ENCODE measurements around the gene ACER2.

Gene ACER2

GRCh38 chr9:19456996-19457692, 48.3 kb downstream of the ACER2 start:
- peak; percentile 73 for DNase-seq

DNA sequence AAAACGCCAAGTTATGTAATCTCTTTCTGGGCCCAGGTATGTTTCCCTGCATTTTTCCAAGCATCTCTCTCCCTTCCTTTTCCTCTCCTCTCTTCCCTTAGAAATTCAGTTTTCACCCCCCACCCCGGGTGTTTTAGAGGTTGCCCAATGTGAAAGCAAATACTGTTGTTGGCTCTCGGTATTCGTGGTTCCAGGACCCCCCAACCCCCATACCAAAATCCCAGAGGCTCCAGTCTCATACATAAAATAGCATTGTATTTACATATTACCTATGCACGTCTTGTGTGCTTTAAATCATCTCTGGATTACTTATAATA, 48.8 kb downstream of the ACER2 start:
- DNase-seq, result no peak

- DNase-seq, result no peak
Observed at GRCh38 chr9:19460243-19460642, 51.4 kb downstream of the ACER2 start.

GRCh38 chr9:19461135-19461534, 52.3 kb downstream of the ACER2 start:
- no peak for DNase-seq

GRCh38 chr9:19464061-19464763, 55.4 kb downstream of the ACER2 start:
- no peak for DNase-seq

DNA sequence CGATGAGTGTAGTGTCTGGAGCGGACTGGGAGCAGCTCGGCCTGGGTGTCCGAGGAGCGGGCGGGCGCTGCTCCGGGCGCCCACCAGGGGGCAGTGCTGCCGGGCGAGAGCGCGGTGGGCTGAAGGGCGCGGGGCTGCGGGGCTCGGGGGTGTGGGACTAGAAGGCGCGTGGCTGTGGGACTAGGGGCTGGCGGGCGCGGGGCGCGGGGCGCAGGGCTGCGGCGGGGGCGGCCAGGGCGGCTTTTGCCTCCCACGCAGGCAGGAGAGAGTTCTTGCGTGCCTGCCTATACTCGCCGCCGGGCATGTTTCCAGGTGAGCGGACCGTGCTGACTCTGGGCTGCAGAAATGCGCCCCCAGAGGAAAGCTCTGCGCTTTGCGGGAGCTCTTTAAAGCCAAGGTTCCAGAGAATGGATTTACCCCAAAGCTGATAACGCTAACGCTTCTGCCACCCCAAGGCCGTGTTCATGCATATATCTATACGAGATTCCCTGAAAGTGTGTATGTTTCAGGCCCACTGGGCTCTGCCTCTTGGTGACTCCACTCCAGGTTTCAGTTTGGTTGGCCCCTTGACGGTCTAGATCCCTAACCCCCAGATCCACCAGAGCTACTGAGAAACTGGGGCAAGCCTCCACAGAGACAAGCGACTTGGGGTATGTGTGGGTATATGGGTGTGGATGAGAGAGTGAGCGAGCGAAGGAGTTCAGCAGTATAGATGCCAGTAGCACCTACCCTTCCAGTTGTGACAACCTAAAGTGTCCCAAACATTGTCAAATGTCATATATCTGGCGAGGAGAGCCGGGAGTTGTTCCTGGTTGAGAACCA, 56.2 kb downstream of the ACER2 start:
- peak; percentile 80 for DNase-seq

GRCh38 chr9:19465586-19466279, 56.9 kb downstream of the ACER2 start:
- DNase-seq, result no peak

DNA sequence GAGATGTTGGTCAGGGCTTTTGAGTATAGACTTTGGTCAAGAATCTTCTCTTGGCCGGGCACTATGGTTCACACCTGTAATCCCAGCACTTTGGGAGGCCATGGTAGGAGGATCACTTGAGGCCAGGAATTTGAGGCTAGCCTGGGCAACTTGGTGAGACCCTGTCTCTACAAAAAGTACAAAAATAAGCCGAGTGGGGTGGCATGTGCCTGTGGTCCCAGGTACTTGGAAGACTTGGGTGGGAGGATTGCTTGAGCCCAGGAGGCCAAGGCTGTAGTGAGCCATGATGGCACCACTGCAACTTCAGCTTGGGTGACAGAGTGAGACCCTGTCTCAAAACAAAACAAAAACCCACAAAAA, 57.5 kb downstream of the ACER2 start:
- DNase-seq, result no peak

GRCh38 chr9:19469271-19469670, 60.5 kb downstream of the ACER2 start:
- DNase-seq, result no peak

DNA sequence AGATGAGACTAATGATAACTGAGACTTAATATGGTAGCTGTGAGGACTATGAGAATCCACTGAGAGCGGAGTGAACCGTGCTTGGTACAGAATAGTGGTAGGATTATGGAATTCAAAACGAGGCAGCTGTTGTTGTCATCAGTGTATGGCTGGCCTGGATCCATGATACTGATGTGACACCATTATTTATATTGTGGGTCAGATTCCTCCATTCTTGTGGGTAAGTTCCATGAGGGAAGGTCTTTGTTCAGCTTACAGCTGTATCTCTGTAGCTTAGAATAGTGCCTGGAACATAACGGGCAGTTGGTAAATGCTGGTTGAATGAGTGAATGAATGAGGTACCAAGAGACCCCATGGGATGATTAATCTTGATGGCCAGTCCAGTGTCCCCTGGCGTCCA, 61.8 kb downstream of the ACER2 start:
- no peak for DNase-seq

- no peak for DNase-seq
Observed at GRCh38 chr9:19470981-19471650, 62.3 kb downstream of the ACER2 start.

DNA sequence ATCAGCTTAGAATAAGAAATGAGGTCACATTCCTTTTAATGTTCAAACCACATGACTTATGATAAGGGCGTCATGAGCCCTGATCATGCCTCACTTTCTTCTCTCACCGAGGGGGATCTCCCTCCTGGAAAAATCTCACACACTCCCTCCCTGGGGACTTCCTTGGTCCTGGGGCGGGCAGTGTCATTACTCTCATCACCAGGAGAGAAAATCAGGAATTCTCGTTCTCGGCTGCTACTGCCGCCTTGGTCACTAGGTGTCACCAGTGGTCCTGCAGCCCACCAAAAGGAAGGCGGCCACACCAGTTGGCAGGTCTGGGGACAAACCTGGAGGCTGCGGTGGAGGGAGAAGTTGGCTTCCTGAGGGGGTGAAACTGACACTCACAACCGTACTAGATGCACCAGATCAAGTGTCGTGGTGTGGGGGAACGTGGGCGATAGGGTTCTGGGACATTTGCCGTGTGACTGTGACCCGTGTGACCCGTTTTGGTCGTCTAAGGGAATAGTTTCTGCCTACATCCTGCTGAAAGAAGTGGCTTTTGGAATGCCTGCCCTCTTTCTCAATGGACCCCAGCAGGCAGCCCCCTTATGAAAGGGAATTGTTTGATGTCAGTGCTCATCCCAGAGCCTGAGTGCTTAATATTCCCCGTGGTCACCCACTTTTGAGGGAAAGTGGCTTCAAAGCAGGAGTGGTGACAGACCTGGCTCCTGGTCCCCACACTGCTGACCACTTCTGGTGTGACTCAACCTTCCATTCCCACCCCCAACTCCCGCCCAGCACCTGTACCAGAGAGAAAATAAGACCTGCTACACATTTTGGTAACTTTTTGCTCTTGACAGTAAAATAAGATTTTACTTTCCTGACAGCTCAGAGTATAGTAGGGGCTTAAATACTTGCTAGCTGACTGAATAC, 63.2 kb downstream of the ACER2 start:
- DNase-seq, result peak; percentile 58

DNA sequence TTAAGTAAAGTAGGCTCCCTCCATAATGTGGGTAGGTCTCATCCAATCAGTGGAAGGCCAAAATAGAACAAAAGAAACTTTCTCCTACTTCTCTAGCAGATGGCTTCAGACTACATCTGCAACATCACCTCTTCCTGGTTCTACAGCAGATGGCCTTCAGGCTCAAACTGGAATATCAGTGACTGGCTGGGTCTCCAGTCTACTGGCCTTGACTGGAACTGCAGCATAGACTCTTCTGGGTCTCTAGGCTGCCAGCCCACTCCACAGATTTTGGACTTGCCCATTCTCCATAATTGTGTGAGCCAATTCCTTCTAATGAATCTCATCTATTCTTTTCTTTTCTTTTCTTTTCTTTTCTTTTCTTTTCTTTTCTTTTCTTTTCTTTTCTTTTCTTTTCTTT, 64.8 kb downstream of the ACER2 start:
- no peak for DNase-seq

DNA sequence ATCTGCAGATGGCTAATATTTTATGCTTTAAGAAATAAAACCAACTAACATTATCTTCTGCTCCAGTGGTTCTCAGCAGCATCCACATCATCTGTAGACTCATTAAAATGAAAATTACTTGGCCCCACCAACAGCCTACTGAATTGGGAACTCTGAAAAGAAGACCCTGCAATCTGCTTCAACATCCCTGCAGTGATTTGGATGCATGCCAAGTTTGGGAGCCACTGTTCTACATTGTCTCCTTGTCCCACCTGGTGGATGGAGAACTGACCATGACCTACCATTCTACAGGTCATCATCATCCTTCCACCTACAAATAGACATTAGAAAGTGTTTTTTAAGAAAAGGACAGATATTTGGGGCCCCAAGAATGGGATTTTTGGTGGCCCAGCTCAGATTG, 71.1 kb downstream of the ACER2 start:
- DNase-seq, result no peak

- DNase-seq, result no peak
Observed at GRCh38 chr9:19480345-19480744, 71.5 kb downstream of the ACER2 start.

GRCh38 chr9:19481121-19481870, 72.5 kb downstream of the ACER2 start:
- DNase-seq, result no peak

DNA sequence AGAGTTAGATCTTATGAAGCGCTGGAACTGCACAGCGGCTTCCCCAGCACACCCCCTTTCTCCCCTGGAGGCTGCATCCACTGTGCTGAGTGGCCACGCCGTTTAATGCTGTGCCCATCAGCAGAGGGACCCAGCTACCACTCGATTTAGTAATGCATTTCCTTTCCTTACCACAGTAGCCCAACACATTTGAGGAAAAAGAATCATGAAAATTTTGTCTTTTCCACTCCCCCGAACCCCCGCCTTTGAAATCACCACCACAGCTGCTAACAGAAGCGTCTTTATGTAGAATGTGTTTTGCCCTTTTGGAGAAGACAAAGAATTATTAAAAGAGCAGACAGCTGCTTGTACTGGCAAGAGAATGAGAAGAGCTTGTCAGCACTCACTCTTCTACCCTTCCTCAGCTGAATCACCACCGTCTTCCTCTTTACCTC, 73.2 kb downstream of the ACER2 start:
- no peak for DNase-seq

- no peak for DNase-seq
Observed at GRCh38 chr9:19484699-19485098, 75.9 kb downstream of the ACER2 start.

DNA sequence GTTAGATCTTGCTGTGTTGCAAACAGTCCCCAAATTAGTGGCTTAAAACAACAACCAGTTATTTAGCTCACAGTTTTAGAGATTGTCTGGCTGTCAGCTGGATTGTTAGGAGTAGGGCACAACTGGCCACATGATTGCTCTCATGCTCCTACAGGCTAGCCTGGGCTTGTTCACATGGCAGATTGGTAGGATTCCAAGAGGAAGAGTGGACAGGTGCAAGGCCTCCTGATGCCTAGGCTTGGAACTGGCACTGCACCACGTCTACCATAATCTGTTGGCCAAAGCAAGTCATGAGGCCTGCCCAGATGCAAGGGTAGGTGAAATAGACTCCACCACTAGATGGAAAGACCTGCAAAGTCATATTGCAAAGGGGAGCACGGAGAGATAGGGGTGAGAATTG, 76.4 kb downstream of the ACER2 start:
- no peak for DNase-seq

- no peak for DNase-seq
Observed at GRCh38 chr9:19486803-19487202, 78.0 kb downstream of the ACER2 start.

GRCh38 chr9:19488721-19489120, 79.9 kb downstream of the ACER2 start:
- no peak for DNase-seq
